Adrenal gland (tissue), 12 donors: ENCODE measurements around the gene LTB. TPM values are rescaled to one million over a fixed set of nuclear protein-coding genes. Genes with fewer than 3 reads are reported as not detected.

Experiments
- DNase-seq, 7 donors: peaks; one replicate each; pipeline ENCODE4 v3.0.0-alpha.2; 2019 to 2020
- H3K27ac ChIP-seq, 5 donors: fragments of 200-600 bp; sonication (generic) in 4 of 5; 1 replicate in 3 of 5; 2 replicates in 2 of 5; pipeline versions ENCODE4 v1.5.1 to v1.8.0; 2016 to 2020; ENCODE audit warnings: mild to moderate bottlenecking in 1 of 5
- H3K27me3 ChIP-seq: fragments of 200-600 bp; 2 replicates; pipeline ENCODE4 v1.8.0; 2021
- H3K36me3 ChIP-seq, 2 donors: fragments of 200-600 bp; replicated peaks in 1 of 2; 1 replicate in 1 of 2; 2 replicates in 1 of 2; pipeline versions ENCODE4 v1.5.1 to v1.8.0; 2018 to 2022
- H3K4me1 ChIP-seq, 2 donors: fragments of 200-600 bp; replicated peaks in 1 of 2; 1 replicate in 1 of 2; 2 replicates in 1 of 2; pipeline versions ENCODE4 v1.5.1 to v1.8.0; 2018 to 2021
- H3K4me3 ChIP-seq, 4 donors: fragments of 200-600 bp; sonication (generic) in 3 of 4; one replicate each; pipeline ENCODE4 v1.5.1; 2016 to 2018
- H3K9me3 ChIP-seq, 3 donors: fragments of 200-600 bp; sonication (generic) in 1 of 3; replicated peaks in 1 of 3; 1 replicate in 2 of 3; 2 replicates in 1 of 3; pipeline versions ENCODE4 v1.5.1 to v1.8.0; 2016 to 2021
- POLR2A ChIP-seq, 2 donors: fragments of 450-650 bp; IDR thresholded peaks; one replicate each; pipeline ENCODE4 v1.6.1; 2017; ENCODE audit warnings: antibody characterized with exemption in 2 of 2, mild to moderate bottlenecking in 2 of 2, moderate library complexity in 1 of 2
- WGBS, 4 donors: extraction: QIAGEN DNeasy Blood & Tissue Kit in 2 of 4; methylation state at CpG; one replicate each; pipeline versions ENCODE4 v1.1.5 to v1.1.7; 2013 to 2017; 5-methylcytosine and 5-hydroxymethylcytosine counted together
- intact Hi-C, 2 donors: fragments of 100-400 bp; cut with DNase I; formaldehyde crosslinking; loops; one replicate each; pipeline versions ENCODE4 v1.14.1 to v1.15.0; 2022 to 2023
- polyA plus RNA-seq, 3 donors: library from polyadenylated mRNA; stranded (reverse); fragments of 200-250 nt in 2 of 3; fragments of 350-450 nt in 1 of 3; fragmentation: Illumina TruSeq in 1 of 3; extraction: RNeasy Lipid Tissue Mini Kit (QIAGEN cat#74804) in 1 of 3; gene quantifications; one replicate each; pipeline ENCODE4 v1.2.3, GENCODE V29; 2013 to 2014
- total RNA-seq, 9 donors: library from RNA; depleted of rRNA in 4 of 9; stranded (reverse); fragments of >200 nt in 4 of 9; fragments of 120-200 nt in 1 of 9; fragmentation: NEBNext Ultra II Directional in 1 of 9; extraction: Animal tissue kit (Norgen Biotek cat#: 25700) in 1 of 9; gene quantifications; one replicate each; pipeline versions ENCODE4 v1.1.0 to v1.2.4, GENCODE V29; 2013 to 2023
- TF ChIP-seq, protein P1 (sequence below), 6 experiments: fragments of 450-650 bp in 4 of 6; fragments of 200-600 bp in 2 of 6; sonication (generic) in 1 of 6; IDR thresholded peaks; 1 replicate in 5 of 6; 2 replicates in 1 of 6; pipeline versions ENCODE4 v1.5.1 to v1.8.0; 2016 to 2021; ENCODE audit warnings: antibody characterized with exemption in 6 of 6, mild to moderate bottlenecking in 2 of 6, moderate library complexity in 1 of 6
- donor health status: healthy with polysubstance abuse.
- donor health status: Bipolar disorder and iron deficiency.
- donor health status: DM: yes; HTN: yes; CAD: no.
- donor health status: DM: no; HTN: no; CAD: no.
- donor health status: DM: no; HTN: no; CAD: no.
- donor health status: DM: yes; HTN: yes; CAD: no.

Gene LTB
- total and polyA plus RNA-seq, 12 donors: 0.31 to 6.7 (median 1.1) TPM; not detected in 3

DNA sequence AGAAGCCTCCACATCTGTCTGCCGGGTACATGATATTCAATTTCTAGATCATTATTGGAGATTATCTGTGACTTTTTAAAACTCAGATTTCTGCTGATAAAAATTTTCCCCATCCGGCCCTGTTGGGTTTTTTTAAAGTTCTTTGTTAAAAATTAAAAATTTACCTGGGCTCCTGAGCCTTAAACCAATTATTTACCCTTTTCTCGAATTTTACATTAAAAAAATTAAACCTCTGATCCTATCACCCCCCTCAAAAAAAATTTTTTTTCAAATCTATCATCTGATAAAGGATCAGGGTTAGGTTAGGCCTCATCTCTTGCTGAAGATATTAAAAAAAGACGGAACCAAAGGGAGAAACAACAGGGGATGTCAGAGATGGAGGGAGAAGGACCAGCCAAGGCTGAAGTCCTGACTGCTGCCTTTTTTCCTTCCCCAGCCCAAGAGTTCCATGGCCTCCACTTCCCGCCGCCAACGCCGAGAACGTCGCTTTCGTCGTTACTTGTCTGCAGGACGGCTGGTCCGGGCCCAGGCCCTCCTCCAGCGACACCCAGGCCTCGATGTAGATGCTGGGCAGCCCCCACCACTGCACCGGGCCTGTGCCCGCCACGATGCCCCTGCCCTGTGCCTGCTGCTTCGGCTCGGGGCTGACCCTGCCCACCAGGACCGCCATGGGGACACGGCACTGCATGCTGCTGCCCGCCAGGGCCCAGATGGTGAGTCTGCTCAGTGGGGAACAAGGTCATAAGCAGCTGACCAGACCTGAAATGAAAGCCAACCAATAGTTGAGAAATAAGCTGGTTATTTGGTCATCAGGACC, 34.3 kb downstream of the LTB start:
- peak in 1 of 7 donors; percentile 40 for DNase-seq
- Histone ChIP-seq H3K4me1 (peaks cover 9 to 28% of the 10 kb centered on the region in 2 donors), H3K4me3 (peak overlapping the region in 2 of 4 donors; percentile 39 to 60), H3K36me3 (peaks cover 0 to 6% of the 10 kb centered on the region in 2 donors), H3K27ac (peak overlapping the region; percentile 53 to 88 (median 77)), H3K9me3 (no peaks in the 10 kb centered on the region), H3K27me3 (no peaks in the 10 kb centered on the region)
- intact Hi-C loops: loop anchor here (2.0 to 5.0 kb wide), 2 partner anchors 49 to 51 kb away; no protein-coding TSS in a partner anchor
- WGBS, 4 donors: 72 to 77% (median 76%) methylated on average over 20 to 24 of the region's 24 CpGs
- TF ChIP-seq POLR2A (IDR thresholded peaks at IDR 0.05): no peak
- TF ChIP-seq, protein P1, sequence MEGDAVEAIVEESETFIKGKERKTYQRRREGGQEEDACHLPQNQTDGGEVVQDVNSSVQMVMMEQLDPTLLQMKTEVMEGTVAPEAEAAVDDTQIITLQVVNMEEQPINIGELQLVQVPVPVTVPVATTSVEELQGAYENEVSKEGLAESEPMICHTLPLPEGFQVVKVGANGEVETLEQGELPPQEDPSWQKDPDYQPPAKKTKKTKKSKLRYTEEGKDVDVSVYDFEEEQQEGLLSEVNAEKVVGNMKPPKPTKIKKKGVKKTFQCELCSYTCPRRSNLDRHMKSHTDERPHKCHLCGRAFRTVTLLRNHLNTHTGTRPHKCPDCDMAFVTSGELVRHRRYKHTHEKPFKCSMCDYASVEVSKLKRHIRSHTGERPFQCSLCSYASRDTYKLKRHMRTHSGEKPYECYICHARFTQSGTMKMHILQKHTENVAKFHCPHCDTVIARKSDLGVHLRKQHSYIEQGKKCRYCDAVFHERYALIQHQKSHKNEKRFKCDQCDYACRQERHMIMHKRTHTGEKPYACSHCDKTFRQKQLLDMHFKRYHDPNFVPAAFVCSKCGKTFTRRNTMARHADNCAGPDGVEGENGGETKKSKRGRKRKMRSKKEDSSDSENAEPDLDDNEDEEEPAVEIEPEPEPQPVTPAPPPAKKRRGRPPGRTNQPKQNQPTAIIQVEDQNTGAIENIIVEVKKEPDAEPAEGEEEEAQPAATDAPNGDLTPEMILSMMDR (IDR thresholded peaks at IDR 0.05): no peak

GRCh38 chr6:31546958-31547726, 35.1 kb downstream of the LTB start, which contains the start of gene NFKBIL1:
NFKBIL1 (plus strand) TSS chr6:31547608; CDS start chr6:31547695, 87 bp downstream.
- Histone ChIP-seq H3K27me3 (no peaks in the 10 kb centered on the region), H3K4me3 (peak within 1 kb of the TSS in 2 of 4 donors; percentile 39 to 60), H3K27ac (peak within 1 kb of the TSS; percentile 53 to 88 (median 77)), H3K4me1 (peaks cover 14 to 33% of the 10 kb centered on the region in 2 donors), H3K36me3 (peaks cover 0 to 6% of the 10 kb centered on the region in 2 donors), H3K9me3 (no peaks in the 10 kb centered on the region)
- peak; percentile 91 to 98 (median 96) for DNase-seq
- 1% methylated on average over 20 to 25 of the region's 25 CpGs for WGBS, 4 donors
- TF ChIP-seq POLR2A (IDR thresholded peaks at IDR 0.05): peak; percentile 3 to 24
- TF ChIP-seq, protein P1 (IDR thresholded peaks at IDR 0.05): peak in 2 of 6 experiments; percentile 6 to 53
- intact Hi-C loops: loop anchor here (2.0 to 5.0 kb wide), 2 partner anchors 50 to 52 kb away; no protein-coding TSS in a partner anchor

DNA sequence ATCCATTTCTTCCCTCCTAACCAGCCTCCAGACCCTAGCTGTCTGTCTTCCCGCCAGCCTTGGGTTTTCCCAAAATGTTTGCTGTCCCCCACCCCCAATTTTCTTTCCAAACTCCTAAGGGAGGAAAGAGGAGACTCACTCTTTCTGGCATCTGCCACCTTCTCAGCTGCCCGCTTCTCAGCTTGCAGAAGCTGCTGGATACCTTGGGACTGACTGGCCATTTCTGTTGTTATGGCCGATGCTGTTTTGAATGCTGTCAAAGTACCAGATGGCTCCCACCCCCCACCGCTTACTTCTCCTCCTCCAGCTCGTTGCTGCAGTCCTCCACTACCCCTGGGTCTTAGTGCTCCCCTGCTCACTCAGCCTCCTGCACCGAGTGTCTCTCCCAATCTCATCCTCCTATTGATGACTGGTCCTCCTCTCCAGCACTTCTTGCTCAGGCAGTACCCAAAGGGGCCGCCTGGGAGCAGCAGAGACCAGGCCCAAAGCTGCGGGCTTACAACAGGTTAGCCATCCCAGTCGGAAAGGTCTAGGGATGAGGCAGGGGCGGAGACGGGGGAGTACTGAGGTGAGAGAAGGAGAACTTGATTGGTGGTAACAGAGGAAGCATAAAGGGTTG, 35.8 kb downstream of the LTB start, which contains the start of gene ATP6V1G2:
Gene ATP6V1G2, minus strand, starts transcription at position 270 of the 619 bp plus-strand sequence. Its CDS starts 49 bp downstream, at position 221.
- intact Hi-C loops: loop anchor here (2.0 to 5.0 kb wide), 2 partner anchors 51 to 52 kb away; no protein-coding TSS in a partner anchor
- Histone ChIP-seq H3K36me3 (peaks cover 0 to 6% of the 10 kb centered on the region in 2 donors), H3K27me3 (no peaks in the 10 kb centered on the region), H3K4me1 (peaks cover 14 to 33% of the 10 kb centered on the region in 2 donors), H3K27ac (peak within 1 kb of the TSS; percentile 53 to 88 (median 77)), H3K4me3 (peak within 1 kb of the TSS in 2 of 4 donors; percentile 39 to 60), H3K9me3 (no peaks in the 10 kb centered on the region)
- TF ChIP-seq POLR2A (IDR thresholded peaks at IDR 0.05): peak in 1 of 2 donors; percentile 22
- TF ChIP-seq, protein P1 (IDR thresholded peaks at IDR 0.05): peak; percentile 93 to 99 (median 98)
- 6 to 9% (median 8%) methylated on average over 11 of the region's 11 CpGs for WGBS, 4 donors
- DNase-seq: peak; percentile 88 to 97 (median 91)
